Cardiac muscle cell (in vitro differentiated cells and primary cell): ENCODE results near the gene SLC43A1. TPM values are rescaled to one million over a fixed set of nuclear protein-coding genes. Genes with fewer than 3 reads are reported as not detected.

Experiments used
- DNase-seq, 2 donors: peaks; one replicate each; pipeline versions ENCODE4 v3.0.0 to v3.0.0-alpha.2; 2010 to 2017; ENCODE audit warnings: low read depth in 1 of 2, low spot score in 1 of 2
- H3K27ac ChIP-seq: fragments of 200-600 bp; sonication (generic); 2 replicates; pipeline ENCODE4 v1.5.1; 2016
- H3K27me3 ChIP-seq: fragments of 200-600 bp; sonication (generic); 2 replicates; pipeline ENCODE4 v1.6.0; 2016; ENCODE audit warnings: control low read depth
- H3K36me3 ChIP-seq: fragments of 200-600 bp; sonication (generic); 2 replicates; pipeline ENCODE4 v1.5.1; 2016; ENCODE audit warnings: control low read depth
- H3K4me1 ChIP-seq: fragments of 200-600 bp; sonication (generic); 2 replicates; pipeline ENCODE4 v1.8.1; 2017; ENCODE audit warnings: low read depth, mild to moderate bottlenecking, mixed run types
- H3K4me3 ChIP-seq: fragments of 200-600 bp; sonication (generic); 2 replicates; pipeline ENCODE4 v1.5.1; 2016; ENCODE audit warnings: mild to moderate bottlenecking
- H3K9me3 ChIP-seq: fragments of 200-600 bp; sonication (generic); 2 replicates; pipeline ENCODE4 v1.5.1; 2017; ENCODE audit warnings: low read depth, mild to moderate bottlenecking, control low read depth
- polyA plus RNA-seq: library from polyadenylated mRNA; unstranded; fragments of >200 nt; fragmentation: Nextera tagmentation; extraction: Ambion mirVana; gene quantifications from 2 replicates; pipeline ENCODE4 v1.2.1, GENCODE V29; 2016
- total RNA-seq: library from RNA; depleted of rRNA; stranded (reverse); fragments of >200 nt; gene quantifications from 2 replicates; pipeline ENCODE4 v1.2.3, GENCODE V29; 2016
- TF ChIP-seq, protein P1 (sequence below): IDR thresholded peaks from 2 replicates; pipeline ENCODE4 v1.5.1; 2012; ENCODE audit warnings: low read depth, mild to moderate bottlenecking, low read length

Gene SLC43A1
- total and polyA plus RNA-seq, 2 experiments from 2014 or later: 11.2 to 24.6 TPM

DNA sequence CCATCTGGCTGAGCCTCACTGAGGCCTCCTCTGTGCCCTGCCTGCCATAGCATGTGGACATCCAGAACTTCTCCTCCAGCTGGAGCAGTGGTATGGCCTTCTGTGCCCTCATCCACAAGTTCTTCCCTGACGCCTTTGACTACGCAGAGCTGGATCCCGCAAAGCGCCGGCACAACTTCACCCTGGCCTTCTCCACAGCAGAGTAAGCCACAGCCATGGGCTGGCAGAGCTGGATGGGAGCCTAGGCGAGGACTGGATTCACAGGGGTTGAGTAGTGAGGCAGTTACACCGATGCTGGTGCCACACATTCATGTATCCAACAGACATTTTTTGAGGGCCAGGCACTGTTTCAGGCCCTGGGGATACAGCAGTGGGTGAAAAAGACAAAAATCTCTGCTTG is 30.9 kb upstream of the SLC43A1 start:
- no peak for DNase-seq
- no peaks in the 10 kb centered on the region for H3K27me3 ChIP-seq
- TF ChIP-seq, protein P1, sequence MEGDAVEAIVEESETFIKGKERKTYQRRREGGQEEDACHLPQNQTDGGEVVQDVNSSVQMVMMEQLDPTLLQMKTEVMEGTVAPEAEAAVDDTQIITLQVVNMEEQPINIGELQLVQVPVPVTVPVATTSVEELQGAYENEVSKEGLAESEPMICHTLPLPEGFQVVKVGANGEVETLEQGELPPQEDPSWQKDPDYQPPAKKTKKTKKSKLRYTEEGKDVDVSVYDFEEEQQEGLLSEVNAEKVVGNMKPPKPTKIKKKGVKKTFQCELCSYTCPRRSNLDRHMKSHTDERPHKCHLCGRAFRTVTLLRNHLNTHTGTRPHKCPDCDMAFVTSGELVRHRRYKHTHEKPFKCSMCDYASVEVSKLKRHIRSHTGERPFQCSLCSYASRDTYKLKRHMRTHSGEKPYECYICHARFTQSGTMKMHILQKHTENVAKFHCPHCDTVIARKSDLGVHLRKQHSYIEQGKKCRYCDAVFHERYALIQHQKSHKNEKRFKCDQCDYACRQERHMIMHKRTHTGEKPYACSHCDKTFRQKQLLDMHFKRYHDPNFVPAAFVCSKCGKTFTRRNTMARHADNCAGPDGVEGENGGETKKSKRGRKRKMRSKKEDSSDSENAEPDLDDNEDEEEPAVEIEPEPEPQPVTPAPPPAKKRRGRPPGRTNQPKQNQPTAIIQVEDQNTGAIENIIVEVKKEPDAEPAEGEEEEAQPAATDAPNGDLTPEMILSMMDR: no peak
- peaks cover 2% of the 10 kb centered on the region for H3K36me3 ChIP-seq
- H3K9me3 ChIP-seq: no peaks in the 10 kb centered on the region
- H3K4me1 ChIP-seq: no peaks in the 10 kb centered on the region
- no peak overlapping the region for H3K4me3 ChIP-seq
- no peak overlapping the region for H3K27ac ChIP-seq

DNA sequence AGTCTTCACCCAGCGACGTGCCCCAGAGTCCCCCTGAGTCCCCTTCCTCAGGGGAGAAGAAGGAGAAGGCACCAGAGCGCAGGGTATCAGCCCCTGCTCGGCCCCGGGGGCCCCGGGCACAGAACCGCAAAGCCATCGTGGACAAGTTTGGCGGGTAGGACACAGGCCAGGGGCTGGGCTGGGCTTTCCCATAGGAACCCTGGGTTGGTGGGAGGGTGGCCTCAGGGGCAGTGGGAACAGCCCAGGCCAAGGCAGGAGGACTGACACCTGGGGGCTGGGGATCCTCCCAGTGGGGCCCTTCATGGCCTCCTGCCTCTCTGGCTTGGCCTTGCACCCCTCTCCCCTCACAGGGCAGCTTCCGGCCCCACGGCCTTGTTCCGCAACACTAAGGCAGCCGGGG is 30.4 kb upstream of the SLC43A1 start:
- TF ChIP-seq, protein P1: no peak
- Histone ChIP-seq H3K27ac (no peak overlapping the region), H3K36me3 (peaks cover 2% of the 10 kb centered on the region)

DNA sequence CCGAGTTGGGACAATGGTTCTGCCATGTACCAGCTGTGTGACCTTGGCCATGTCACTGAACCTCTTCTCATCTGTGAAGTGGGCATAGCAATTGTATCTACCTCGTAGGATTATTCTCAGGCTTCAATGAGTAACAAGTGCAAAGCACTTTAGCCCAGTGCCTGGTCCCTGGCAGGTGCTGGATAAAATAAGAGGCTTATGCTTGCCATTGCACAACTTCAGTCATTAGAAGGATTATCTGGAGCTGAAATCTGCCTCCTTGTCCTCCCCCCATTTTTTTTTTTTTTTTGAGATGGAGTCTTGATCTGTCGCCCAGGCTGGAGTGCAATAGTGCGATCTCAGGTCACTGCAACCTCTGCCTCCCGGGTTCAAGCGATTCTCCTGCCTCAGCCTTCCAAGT is 29.1 kb upstream of the SLC43A1 start:
- Histone ChIP-seq H3K9me3 (no peaks in the 10 kb centered on the region), H3K27ac (no peak overlapping the region), H3K27me3 (no peaks in the 10 kb centered on the region), H3K36me3 (peaks cover 2% of the 10 kb centered on the region), H3K4me1 (no peaks in the 10 kb centered on the region), H3K4me3 (no peak overlapping the region)
- DNase-seq: no peak
- TF ChIP-seq, protein P1: no peak

More for the DNA sequence above, 30.4 kb upstream of the SLC43A1 start:
- Histone ChIP-seq H3K4me1 (no peaks in the 10 kb centered on the region), H3K4me3 (no peak overlapping the region), H3K27me3 (no peaks in the 10 kb centered on the region), H3K9me3 (no peaks in the 10 kb centered on the region)
- no peak for DNase-seq

DNA sequence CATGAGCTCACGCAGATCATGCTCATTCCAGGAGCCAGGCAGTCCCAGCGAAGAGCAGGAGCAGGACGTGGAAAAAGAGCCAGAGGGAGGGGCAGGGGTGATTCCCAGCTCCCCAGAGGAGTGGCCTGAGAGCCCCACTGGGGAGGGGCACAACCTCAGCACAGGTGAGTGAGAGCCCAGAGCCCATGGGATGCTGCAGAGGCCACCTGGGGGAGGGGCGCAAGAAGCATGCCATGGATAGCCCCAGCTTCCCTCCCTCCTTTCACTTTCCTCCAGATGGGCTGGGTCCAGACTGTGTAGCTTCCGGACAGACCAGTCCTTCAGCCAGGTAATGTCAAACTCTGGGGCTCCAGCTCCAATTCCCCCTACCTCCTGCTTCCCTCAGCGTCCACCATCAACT is 28.1 kb upstream of the SLC43A1 start:
- DNase-seq: no peak
- TF ChIP-seq, protein P1: no peak
- no peaks in the 10 kb centered on the region for H3K4me1 ChIP-seq

DNA sequence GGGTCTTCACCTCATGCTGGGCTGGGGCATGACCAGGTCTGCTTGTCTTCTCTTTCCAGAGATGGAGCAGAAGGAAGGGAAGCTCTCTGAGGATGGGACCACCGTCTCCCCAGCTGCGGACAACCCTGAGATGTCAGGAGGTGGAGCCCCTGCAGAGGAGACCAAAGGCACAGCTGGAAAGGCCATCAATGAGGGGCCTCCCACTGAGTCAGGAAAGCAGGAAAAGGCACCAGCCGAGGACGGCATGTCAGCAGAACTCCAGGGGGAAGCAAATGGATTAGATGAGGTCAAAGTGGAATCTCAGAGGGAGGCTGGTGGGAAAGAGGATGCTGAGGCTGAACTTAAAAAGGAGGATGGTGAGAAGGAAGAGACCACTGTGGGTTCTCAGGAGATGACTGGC is 27.1 kb upstream of the SLC43A1 start:
- Histone ChIP-seq H3K9me3 (no peaks in the 10 kb centered on the region), H3K4me1 (no peaks in the 10 kb centered on the region), H3K36me3 (no peaks in the 10 kb centered on the region), H3K4me3 (no peak overlapping the region), H3K27me3 (no peaks in the 10 kb centered on the region), H3K27ac (no peak overlapping the region)
- TF ChIP-seq, protein P1: no peak
- no peak for DNase-seq

More for the DNA sequence above, 28.1 kb upstream of the SLC43A1 start:
- Histone ChIP-seq H3K27me3 (no peaks in the 10 kb centered on the region), H3K36me3 (no peaks in the 10 kb centered on the region), H3K9me3 (no peaks in the 10 kb centered on the region), H3K4me3 (no peak overlapping the region), H3K27ac (no peak overlapping the region)

DNA sequence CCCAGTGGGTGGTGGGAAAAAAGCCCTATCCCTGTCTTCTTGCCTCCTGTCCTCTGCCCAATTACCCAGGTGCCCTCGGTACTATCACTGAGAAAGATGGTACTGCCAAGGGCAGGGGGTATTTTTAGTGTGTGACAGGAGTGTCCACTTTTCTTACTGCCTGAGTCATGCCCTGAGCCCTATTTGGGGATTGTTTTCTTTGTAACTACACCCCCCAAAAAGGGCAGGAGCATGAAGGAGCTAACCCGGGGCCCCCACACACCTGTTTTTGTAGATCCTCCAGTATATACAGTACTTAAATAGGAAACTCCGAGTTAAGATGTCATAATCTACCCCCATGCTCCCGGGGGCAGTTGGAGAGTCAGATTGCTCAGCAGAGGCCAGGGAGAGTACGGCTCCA is 25.7 kb upstream of the SLC43A1 start:
- H3K36me3 ChIP-seq: no peaks in the 10 kb centered on the region
- no peak for DNase-seq
- TF ChIP-seq, protein P1: no peak
- H3K27me3 ChIP-seq: no peaks in the 10 kb centered on the region
- no peak overlapping the region for H3K4me3 ChIP-seq
- peaks cover 7% of the 10 kb centered on the region for H3K4me1 ChIP-seq
- H3K9me3 ChIP-seq: no peaks in the 10 kb centered on the region
- H3K27ac ChIP-seq: no peak overlapping the region
